ENCODE results near the gene GLRX5. TPM values are rescaled to one million over a fixed set of nuclear protein-coding genes. Genes with fewer than 3 reads are reported as not detected.
A peak's percentile ranks its signal among the peaks of the same experiment; 100 is the strongest.

The GLRX5 gene
- total RNA-seq, 1 experiment from 2014 or later: 57.1 TPM

DNA sequence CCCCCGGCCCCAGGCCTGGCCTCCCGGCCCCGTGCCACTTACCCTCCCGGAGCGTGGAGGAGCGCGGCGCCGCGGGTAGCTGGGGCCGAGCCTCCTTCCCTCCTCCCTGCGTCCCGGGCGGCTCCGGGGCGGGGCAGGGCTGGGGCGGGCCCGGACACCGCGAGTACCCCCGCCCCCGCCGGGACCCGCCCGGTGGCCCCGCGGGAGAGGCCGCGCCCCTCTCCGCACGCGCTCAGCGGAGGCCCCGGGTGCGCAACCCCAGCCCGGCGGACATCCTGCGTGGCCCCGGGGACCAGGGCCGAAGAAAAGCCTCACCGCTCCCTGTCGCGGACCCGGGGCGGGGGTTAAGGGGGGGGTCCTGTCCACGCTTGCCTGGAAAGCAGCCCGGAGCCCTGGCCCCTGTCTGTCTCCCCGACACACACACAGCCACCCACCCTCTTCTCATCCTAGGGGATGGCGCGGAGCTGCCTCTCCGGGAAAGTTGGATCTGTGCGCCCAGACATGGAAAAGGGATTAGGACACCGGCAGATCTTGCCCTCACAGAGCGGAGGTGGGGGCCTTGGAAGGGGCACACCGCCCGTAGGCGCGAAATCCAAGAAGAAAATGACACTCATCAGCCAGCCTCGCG, 18.2 kb upstream of the GLRX5 start, which contains the start of gene SYNE3:
Gene SYNE3, minus strand, starts transcription at position 97 of the 628 bp plus-strand sequence. CDS start 40,829 bp downstream, outside the sequence.
- no peak for DNase-seq (ENCODE audit: low read depth)

DNA sequence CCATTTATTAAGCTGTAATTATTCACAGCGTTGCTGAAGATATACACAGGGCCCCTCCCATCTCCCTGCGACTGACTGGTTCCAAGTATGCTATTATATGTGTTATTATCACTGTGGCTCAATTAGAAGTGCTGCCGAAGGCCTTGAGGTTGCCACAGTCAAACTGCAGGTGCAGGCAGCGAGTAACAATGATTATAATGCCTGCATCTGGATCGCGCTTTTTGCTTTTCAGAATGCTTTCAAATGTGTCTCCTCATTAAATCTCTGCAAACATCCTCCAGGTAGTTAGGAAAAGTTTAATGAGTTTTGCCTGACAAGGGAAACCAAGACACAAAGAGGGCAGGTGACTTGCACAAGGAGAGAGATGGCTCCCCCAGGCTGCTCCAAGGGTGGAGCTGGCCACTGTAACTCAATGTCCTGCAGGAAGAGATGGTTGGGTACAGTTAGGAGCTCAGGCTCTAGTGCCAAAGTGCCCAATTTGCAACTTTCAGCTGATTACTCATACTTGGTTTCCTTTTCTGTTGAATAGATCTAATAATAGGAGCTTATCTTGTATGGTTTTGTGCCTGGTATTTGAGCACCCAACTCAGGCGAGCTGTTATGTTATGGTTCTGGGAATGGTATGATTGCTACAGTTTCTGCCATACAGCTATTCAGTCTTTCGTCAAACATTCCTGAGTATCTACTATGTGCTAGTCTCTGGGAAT, 16.7 kb upstream of the GLRX5 start:
- DNase-seq (ENCODE audit: low read depth): peak; percentile 36

DNA sequence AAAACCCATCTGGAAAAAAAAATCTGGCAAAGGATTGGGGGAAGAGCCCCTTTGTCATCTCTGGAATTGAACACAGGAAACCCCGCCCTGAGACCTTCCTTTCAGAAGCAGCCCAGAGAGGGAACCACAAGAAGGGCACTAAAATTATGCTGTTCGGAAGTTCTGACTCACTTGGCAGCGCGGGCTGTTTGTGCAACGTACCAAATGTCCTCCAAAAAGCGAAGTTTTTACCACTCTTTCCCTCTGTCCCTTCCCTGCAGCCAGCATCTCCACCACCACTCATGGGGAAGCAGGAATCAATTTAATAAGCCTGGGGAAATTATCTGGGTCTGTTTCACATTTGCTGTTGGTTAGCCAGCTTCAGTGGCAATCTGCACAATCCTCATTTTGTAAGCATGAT, 15.2 kb upstream of the GLRX5 start:
- peak; percentile 77 for DNase-seq (ENCODE audit: low read depth)

DNA sequence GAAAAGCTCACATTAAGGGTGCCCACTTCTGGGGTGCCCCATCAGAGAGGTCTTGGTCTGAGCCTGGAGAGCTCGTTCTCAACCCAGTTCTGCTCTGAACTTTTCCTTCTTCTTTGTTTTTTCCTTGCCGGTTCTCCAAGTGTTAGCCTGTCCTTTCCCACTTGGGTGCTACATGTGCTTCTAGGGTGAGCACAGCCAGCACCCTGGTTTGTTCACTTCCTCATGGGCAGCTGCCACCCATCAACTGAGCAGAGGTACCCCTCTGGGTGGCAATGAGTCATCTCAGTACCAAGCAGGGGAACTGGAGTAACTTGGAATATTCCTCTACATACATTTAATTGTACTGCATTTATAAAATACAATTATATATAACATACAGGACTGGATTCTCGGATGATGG, 14.5 kb upstream of the GLRX5 start:
- no peak for DNase-seq (ENCODE audit: low read depth)

DNA sequence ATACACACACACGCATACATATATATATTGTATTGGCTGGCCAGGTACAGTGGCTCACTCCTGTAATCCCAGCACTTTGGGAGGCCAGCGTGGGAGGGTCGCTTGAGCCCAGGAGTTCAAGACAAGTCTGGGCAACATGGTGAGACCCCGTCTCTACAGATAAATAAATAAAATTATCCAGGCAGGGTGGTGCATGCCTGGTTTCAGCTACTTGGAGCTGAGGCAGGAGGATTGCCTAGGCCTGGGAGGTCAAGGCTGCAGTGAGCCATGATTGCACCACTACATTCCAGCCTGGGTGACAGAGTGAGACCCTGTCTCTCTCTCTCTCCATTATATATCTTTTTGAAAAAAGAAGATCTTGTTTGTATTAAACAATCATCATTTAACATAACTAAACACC, 13.8 kb upstream of the GLRX5 start:
- no peak for DNase-seq (ENCODE audit: low read depth)

DNA sequence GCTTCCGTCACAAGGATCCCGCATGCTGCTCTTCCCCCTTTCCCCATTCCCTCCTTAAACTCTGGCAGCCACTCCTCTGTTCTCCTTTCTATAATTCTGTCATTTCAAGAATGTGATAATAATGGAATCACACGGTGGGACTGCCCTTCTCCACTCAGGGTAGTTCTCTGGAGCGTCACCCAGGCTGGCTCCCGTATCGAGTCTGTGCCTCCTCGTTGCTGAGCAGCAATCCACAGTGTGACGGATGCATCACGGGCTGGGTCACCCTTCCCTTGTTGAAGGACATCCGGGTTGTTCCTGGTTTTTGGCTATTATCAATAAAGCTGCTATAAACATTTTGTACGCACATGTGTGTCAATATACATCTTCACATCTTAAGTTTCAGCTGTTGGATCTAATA, 12.7 kb upstream of the GLRX5 start:
- DNase-seq (ENCODE audit: low read depth): no peak

DNA sequence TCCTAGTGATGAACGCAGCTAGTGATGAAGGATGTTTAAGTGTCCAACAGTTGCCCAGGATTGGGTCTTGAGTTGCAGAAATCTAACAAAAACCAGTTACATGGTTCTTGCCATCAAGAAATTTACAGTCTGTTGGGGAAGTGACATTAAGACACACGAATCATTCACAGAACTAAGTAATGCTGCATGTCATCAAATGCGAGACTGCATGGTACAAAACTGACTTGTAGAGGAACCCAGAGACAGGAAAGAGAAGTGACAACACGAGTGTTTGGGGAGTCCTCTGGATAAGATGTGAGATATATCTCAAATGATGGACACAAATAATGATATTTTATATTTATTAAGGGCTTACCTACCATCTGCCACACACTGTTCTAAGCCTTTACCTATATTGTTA, 12.3 kb upstream of the GLRX5 start:
- DNase-seq (ENCODE audit: low read depth): no peak

DNA sequence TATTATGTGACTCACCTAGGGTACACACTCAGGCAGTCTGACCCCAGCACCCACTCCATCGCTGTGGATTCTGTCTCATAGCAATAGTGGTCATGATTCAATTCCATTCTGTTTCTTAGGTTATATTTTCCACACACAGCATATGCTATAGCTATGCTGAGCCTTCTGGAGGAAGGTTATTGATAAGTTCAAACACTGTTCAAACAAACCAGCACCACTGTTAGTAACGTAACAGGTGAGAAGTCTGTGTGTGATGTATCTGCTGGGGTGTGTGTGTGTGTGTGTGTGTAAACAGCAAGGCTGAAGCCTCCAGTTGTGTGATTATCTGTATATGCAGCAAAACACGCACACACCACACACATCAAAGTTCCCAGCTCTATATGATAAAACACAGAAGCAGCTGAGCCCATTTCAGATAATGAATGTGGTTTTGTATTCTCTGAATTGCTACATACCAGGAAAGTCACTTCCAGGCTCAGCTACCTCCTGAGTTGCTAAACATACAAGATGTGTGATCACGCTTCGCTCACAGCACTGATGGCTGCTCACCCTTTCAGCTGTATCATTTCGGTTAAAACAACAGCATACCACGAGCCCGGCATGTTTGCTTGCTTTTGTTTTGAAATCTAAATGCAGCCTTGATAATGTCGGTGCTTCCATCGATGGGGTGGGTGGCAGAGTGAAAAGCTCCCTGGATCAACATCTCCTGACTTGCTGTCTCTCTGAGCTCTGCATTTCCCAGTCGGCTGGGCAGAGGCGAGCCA, 11.6 kb upstream of the GLRX5 start:
- DNase-seq (ENCODE audit: low read depth): no peak

DNA sequence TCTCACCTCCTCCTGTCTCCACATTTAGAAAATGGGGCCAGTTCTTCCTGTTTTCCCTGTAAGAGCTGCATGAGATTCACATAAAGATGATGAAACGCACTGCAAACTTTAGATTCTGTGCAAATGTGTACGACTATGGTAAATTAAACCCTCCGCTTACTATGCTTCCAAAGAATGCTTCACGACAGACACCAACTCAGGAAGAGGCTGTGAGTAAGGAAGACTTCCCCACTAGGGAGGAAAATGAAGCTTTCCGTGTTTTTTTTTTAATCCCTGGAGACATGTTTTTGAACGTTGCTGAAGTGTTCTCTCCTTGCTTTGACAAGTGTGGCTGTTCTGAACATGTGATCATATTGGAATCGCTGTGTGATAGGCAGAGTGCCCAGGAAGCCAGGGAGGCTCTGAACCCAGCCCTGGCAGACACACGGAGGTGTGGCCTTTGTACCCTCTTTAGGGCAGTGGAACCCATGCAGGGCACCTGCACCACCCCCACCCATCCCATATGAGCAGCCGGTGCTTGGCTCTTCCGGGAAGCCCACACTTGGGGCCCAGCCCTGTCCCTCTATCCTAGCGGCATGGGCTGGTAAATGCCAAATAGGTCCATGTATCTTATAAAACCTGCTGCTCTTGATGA, 10.9 kb upstream of the GLRX5 start:
- no peak for DNase-seq (ENCODE audit: low read depth)

DNA sequence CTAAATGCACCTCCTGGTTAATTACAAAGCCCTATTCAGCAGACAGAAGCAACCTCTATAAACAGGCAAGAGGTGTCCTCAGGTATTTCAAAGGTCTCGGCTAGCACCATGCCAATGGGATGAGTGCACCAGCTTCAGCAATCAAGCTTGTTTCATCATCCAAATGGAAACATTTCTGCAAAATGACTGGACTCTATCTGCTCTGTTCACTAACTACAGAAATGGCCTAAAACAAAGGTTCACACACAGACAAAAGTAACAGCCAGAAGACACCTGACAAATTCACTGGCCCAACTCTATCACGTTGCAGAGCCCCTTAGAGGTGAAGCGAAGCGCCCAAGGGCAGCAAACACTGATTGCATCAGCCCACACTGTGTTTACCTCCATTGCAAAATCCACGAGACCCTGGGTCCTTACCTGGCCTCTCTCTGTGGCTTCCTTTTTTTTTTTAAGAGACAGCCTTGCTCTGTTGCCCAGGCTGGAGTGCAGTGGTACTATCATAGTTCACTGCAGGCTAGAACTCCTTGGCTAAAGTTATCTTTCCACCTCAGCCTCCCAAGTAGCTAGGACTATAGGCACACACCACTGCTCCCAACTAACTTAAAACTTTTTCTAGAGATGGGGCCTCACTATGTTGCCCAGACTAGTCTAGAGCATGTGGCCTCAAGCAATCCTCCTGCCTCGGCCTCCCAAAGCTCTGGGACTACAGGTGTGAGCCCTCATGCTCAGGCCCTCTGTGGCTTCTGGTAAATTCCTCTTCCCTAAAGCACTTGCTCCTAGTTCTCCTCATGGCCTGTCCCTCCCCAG, 9.9 kb upstream of the GLRX5 start:
- peak; percentile 28 for DNase-seq (ENCODE audit: low read depth)

DNA sequence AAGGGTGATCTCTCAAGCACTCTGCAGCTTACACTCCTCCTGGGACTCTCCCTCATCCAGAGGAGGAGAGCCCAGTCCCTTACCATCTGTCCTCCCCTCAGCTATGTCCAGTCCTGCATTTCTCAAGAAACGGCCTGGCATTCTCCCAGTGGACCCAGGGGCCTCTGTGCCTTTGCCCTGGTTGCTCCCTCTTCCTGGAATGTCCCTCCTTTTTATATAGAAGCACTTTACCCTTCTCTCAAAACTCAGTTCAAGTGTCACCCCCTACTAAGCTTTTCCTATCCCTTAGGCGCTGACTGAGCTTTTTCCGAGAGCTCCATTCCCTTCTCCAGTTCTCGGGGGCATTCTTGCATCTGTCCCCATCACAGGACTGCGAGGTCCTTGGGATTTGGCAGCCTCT, 8.9 kb upstream of the GLRX5 start:
- DNase-seq (ENCODE audit: low read depth): no peak

DNA sequence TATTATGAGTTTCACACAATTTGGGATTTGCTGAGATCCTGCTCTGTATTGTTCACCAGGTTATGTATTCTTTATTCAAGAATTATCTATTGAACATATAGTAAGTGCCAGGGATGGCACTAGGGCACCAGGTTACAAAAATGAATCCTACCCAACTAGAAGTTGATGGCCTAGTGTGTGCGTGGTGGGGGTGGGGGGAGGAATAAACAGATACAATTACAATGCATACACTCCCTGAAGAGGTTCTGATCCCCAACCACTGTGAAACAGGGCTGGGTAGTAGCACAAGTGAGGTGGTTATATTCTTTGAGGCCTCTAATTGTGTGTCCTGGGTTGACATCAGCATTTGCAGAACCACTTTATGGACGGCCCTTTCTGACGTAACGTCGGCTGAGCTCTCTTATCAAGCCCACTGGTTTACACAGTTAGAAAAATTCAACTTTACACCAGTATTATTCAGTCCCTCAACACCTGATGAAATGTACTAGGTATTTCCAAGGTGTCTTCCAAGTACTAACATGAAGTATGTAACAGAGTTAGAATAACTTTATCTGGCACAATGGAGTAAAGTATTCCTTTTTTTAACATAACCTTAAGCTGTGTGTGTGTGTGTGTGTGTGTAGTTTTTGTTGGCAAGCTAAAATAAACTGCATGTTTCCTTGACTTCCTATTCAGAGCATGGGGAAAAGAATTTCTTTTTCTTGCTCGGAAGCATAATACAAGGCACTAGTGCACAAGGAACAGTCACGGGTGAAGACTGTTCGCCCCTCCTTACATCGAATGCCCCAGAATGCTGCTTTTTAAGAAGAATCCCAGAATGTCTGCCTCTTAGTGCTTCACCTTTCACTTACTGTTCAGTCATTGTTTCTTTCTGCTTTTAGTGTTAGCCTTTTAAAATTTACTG, 8.1 kb upstream of the GLRX5 start:
- no peak for DNase-seq (ENCODE audit: low read depth)

DNA sequence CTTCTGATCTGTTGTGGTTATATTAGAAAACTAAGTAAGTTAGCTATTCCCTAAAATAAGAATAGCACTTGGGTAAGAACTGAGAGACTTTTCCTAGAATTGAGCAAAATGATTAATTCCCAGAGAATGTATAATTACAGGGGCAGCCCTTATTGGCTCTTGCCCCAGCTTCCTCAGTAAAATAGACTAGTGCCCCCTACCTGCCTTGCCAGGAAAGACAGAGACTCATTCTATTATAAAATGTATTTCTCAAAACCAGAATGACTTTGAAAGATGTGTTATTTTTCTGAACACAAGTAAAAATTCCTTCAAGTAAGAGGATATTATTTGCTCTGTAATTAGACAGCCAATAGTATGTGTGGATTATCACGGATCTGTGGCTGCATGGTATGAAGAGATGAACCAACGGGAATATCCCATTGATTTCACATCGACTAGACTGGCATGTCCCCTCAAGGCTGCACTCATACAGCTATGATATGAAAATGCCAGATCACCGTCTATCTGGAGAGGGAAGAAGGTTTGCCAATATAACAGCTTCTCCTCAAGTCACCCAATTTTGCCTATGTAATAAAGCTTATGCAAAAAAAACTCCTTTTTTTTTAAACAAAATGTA, 7.4 kb upstream of the GLRX5 start:
- DNase-seq (ENCODE audit: low read depth): peak; percentile 61

DNA sequence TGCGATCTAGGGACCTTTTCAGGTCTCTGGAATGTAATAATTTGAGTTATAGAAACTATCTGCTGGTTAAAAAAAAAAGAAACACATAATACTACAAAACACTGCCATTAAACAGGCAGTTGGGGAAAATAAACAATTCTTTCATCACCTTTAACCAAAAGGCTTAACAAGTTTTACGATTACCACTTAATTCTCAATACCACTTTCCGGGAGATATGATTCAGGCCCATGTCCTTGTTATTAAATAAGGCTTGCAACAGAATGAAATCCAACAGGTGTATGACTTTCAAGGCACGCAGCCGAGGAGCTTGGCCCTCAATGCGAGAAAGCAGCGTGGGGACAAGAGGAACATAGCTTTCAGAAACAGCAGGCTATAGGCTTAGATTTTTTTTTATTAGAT, 5.6 kb upstream of the GLRX5 start:
- no peak for DNase-seq (ENCODE audit: low read depth)

DNA sequence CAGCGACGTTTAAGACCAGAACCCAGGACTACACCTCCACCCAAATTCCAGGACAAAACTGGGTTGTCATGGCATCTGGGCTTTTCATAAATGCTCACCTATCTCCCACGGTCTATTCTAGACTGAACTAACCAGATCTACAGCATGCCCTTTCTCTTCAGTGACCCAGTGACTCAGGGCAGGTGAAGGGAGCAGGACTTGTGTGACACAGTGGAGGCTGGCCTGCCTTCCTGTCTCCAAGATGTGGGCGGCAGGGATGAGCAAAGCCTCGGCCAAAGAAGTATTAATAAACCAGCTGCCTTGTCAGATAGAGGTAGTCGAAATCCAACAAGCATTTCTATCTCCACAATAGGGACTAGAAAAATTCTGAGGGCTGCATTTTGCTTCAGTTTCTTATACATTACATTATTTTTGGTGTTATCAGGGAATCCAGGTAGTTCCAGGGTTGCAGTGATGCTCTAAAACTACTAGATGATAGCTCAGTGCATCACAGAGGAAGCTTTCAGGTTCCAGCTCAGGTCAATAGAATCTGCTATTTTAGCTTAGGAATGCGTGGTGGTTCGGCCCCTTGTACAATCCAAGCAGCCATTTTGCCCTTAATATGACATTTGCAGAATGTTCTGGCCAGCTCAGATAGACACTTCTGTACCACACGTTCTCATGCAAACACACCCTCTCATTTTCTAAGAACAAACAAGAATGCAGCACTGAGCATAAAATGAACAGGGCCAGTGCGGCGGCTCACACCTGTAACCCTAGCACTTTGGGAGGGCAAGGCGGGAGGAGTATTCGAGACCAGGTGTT, 4.2 kb upstream of the GLRX5 start:
- no peak for DNase-seq (ENCODE audit: low read depth)

DNA sequence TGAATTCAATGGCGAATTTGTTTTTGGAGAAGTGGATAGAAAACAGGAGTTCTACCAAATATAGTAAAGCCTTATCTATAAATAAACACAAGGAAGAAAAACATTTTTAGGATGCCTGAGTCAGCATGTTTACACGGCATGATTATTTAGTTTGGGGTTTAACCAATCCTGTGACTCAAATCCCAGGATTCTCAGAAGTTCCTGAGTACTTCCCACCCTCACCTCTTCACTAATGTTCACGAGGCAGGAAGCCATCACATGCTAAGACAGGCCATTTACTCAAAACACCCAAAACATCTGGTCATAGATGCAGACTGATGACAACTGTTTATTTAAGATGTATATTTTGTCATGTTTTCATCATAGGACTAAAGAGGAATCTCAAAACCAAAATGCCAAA, 3.4 kb upstream of the GLRX5 start:
- DNase-seq (ENCODE audit: low read depth): peak; percentile 64

DNA sequence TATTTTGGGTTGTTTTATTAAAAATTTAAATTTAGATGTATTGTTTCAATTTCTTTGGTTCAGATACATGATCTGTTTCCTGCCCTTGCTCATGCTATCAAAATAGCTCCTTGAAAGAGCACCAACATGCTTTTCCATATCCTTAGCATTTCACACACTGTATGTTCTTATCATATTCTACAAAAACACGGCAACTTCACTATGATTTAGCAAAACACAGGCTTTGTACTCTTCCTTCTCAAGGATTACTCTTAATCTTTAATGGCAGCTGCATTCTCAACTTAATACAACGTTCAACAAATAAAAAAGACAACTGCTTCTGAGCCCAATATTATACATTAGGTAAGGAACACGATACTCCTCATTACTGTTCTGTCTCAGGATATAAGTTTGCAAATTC, 2.9 kb upstream of the GLRX5 start:
- DNase-seq (ENCODE audit: low read depth): no peak

DNA sequence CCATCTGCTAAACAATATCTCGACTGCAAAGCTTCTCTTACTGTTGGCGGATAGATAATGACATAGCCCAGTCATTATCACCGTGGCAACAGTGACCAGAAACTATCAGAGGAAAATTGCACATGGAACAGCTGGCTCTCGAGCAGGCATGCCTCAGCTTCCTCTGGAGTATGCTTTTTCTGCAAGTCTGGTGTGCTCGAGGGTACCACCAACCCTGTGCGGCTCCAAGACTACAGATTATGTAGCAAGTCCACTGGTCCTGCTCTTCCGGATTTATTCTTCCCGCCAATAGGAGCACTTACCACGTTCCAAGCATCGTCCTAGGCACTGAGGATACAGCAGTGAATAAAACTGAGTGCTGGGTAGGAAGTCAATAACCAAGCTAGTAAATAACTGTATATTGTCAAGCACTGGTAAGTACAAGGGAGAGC, 1.4 kb upstream of the GLRX5 start:
- peak; percentile 54 for DNase-seq (ENCODE audit: low read depth)

DNA sequence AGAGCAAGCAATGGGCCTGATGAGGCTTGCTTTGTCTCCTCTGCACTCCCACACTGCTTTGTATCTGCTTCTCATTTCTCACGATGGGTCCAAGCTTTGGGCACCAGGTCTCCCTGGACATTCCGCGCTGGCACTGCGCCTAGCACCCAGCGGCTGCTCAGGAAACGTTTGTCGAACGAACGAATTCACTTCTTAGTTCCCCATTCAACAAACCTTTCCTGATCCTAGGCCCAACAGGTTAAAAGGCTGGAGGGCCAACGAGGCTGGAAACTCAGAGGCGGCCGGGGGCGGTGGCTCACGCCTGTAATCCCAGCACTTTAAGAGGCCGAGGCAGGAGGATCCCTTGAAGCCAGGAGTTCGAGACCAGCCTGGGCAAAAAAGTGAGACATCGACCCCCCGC, 1.0 kb upstream of the GLRX5 start:
- DNase-seq (ENCODE audit: low read depth): peak; percentile 13
